ENCODE measurements around the gene CTSD. TPM values are rescaled to one million over a fixed set of nuclear protein-coding genes. Genes with fewer than 3 reads are reported as not detected.

The CTSD gene
- total RNA-seq, 1 donor from 2014 or later = 1,385 TPM

- DNase-seq (ENCODE audit: low spot score) = no peak
Observed at GRCh38 chr11:1770061-1770460, 6.3 kb upstream of the CTSD start.

- DNase-seq (ENCODE audit: low spot score) = peak; percentile 46
Observed at GRCh38 chr11:1769304-1769936, 5.7 kb upstream of the CTSD start.

- DNase-seq (ENCODE audit: low spot score) = no peak
Observed at GRCh38 chr11:1768141-1768469, 4.4 kb upstream of the CTSD start.

GRCh38 chr11:1767399-1768140 lies 3.8 kb upstream of the CTSD start:
- DNase-seq (ENCODE audit: low spot score) = no peak

- DNase-seq (ENCODE audit: low spot score) = no peak
Observed at GRCh38 chr11:1766719-1767398, 3.1 kb upstream of the CTSD start.

- DNase-seq (ENCODE audit: low spot score) = no peak
Observed at GRCh38 chr11:1765871-1766718, 2.4 kb upstream of the CTSD start.

- no peak for DNase-seq (ENCODE audit: low spot score)
Observed at GRCh38 chr11:1763336-1763795, 361 bp downstream of the CTSD start.

- peak; percentile 86 for DNase-seq (ENCODE audit: low spot score)
Observed at GRCh38 chr11:1762537-1763302, 1.0 kb downstream of the CTSD start.

GRCh38 chr11:1761857-1762536 lies 1.7 kb downstream of the CTSD start:
- no peak for DNase-seq (ENCODE audit: low spot score)

- no peak for DNase-seq (ENCODE audit: low spot score)
Observed at GRCh38 chr11:1761110-1761856, 2.4 kb downstream of the CTSD start.

- DNase-seq (ENCODE audit: low spot score) = peak; percentile 88
Observed at GRCh38 chr11:1760351-1761109, 3.2 kb downstream of the CTSD start.

GRCh38 chr11:1759851-1760220 lies 3.9 kb downstream of the CTSD start:
- no peak for DNase-seq (ENCODE audit: low spot score)

- DNase-seq (ENCODE audit: low spot score) = no peak
Observed at GRCh38 chr11:1759151-1759850, 4.4 kb downstream of the CTSD start.

GRCh38 chr11:1758611-1759150 lies 5.0 kb downstream of the CTSD start:
- DNase-seq (ENCODE audit: low spot score) = no peak

GRCh38 chr11:1757861-1758610 lies 5.7 kb downstream of the CTSD start:
- DNase-seq (ENCODE audit: low spot score) = no peak

- DNase-seq (ENCODE audit: low spot score) = no peak
Observed at GRCh38 chr11:1756791-1757771, 6.6 kb downstream of the CTSD start.

Data from ureter (tissue), 1 donor.